A673 (cell line): ENCODE measurements around the gene RITA1. TPM values are rescaled to one million over a fixed set of nuclear protein-coding genes. Genes with fewer than 3 reads are reported as not detected.

ENCODE experiments used
- BruUV-seq: library from RNA; stranded (reverse); fragments of 400-500 nt; replicated peaks from 2 replicates; lab custom pipeline; 2021; lab: Mats Ljungman, UMichigan
- CTCF ChIA-PET: fragments of 300-600 bp; sonication (Branson Sonifier 250); formaldehyde crosslinking; loops from one replicate; lab custom pipeline; 2022; ENCODE audit warnings: antibody characterized with exemption; lab: Charles Lee
- POLR2A ChIA-PET: fragments of 300-600 bp; sonication (Branson Sonifier 250); formaldehyde crosslinking; loops from one replicate; lab custom pipeline; 2022; ENCODE audit warnings: antibody characterized with exemption; ENCODE audit not compliant: low non-redundant PET; lab: Charles Lee
- DNase-seq: peaks from one replicate; pipeline ENCODE4 v3.0.0-alpha.2; 2015; ENCODE audit warnings: low spot score
- H3K27ac ChIP-seq: fragments of 200-600 bp; sonication (generic); 2 replicates; pipeline ENCODE4 v1.5.1; 2016; ENCODE audit warnings: mixed run types, low read depth, mild to moderate bottlenecking, mixed read lengths, antibody characterized with exemption, low read length; ENCODE audit not compliant: poor library complexity, severe bottlenecking
- H3K27me3 ChIP-seq: fragments of 200-600 bp; sonication (generic); replicated peaks from 2 replicates; pipeline ENCODE4 v1.6.1; 2017; ENCODE audit warnings: mixed run types, low read depth, mild to moderate bottlenecking, mixed read lengths, antibody characterized with exemption, low read length; ENCODE audit not compliant: insufficient read depth, poor library complexity
- H3K36me3 ChIP-seq: fragments of 200-600 bp; sonication (generic); 2 replicates; pipeline ENCODE4 v1.6.1; 2016; ENCODE audit warnings: mixed run types, mild to moderate bottlenecking, mixed read lengths, antibody characterized with exemption, low read length; ENCODE audit not compliant: insufficient read depth, poor library complexity, severe bottlenecking
- H3K4me1 ChIP-seq: fragments of 200-600 bp; sonication (generic); 2 replicates; pipeline ENCODE4 v1.6.1; 2017; ENCODE audit warnings: mixed run types, mild to moderate bottlenecking, mixed read lengths, antibody characterized with exemption, low read length; ENCODE audit not compliant: insufficient read depth, poor library complexity, severe bottlenecking
- H3K4me3 ChIP-seq: fragments of 200-600 bp; sonication (generic); 2 replicates; pipeline ENCODE4 v1.5.1; 2016; ENCODE audit warnings: low read depth, mixed run types, mild to moderate bottlenecking, mixed read lengths, low read length; ENCODE audit not compliant: poor library complexity, severe bottlenecking
- H3K9me3 ChIP-seq: fragments of 200-600 bp; sonication (generic); 2 replicates; pipeline ENCODE4 v1.6.1; 2016; ENCODE audit warnings: mixed run types, low read depth, mild to moderate bottlenecking, mixed read lengths, antibody characterized with exemption, low read length; ENCODE audit not compliant: poor library complexity, severe bottlenecking
- EZH2 ChIP-seq: fragments of 200-600 bp; sonication (generic); IDR thresholded peaks from 2 replicates; pipeline ENCODE4 v1.6.1; 2017; ENCODE audit warnings: borderline replicate concordance, low read depth, mild to moderate bottlenecking, mixed read lengths, antibody characterized with exemption, low read length; ENCODE audit not compliant: poor library complexity, severe bottlenecking
- intact Hi-C: fragments of 100-400 bp; cut with micrococcal nuclease; formaldehyde crosslinking; loops from one replicate; pipeline ENCODE4 v1.10.0; 2022; ENCODE audit not compliant: unreplicated experiment
- total RNA-seq: library from RNA; stranded (reverse); gene quantifications from 2 replicates; pipeline ENCODE4 v1.2.3, GENCODE V29; 2021
- TF ChIP-seq, protein P1 (sequence below): fragments of 300-800, 200-600 bp; sonication (generic); conservative IDR thresholded peaks from 2 replicates; pipeline ENCODE4 v1.5.1; 2017; ENCODE audit warnings: low read depth, mild to moderate bottlenecking, antibody characterized with exemption, low read length, moderate library complexity, mixed read lengths

Gene RITA1
- total RNA-seq, 1 experiment from 2014 or later: 22.3 TPM

DNA sequence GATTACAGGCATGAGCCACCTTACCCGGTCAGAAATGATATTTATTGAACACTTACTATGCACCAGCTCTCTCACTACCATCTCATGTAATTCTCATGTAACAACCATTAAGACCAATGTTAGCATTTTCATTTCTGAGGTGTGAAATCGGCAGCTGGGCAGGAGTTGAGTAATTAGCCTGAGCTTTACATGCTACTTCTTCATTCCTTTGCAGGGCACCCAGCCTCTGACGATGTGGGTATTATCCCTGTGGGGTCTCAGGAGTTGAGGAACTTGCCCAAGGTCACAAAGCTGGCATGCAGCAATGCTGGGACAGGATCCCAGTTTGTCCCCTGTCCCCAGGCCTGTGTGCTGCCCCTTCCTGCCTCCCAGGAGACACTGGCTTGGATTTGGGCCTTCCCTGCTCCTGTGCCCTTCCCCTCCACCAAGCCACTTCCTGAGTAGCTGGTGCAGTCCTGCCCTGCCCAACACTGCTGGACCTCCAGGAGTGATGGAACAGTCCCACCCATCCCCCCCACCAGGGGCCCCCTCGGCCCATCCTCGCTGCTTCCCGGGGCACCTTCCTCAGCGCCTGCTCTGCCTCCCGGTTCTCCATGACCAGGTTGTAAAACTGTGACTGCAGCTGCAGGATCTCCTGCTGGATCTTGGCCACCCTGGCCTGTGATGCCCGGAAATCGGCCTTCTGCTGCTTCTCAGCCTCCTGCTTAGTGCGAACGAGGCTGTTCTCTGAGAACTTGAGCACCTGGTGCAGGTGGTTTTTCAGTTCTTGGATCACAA lies 14.7 kb downstream of the RITA1 start:
- no peaks in the 10 kb centered on the region for H3K36me3 ChIP-seq
- H3K4me1 ChIP-seq: no peaks in the 10 kb centered on the region
- intact Hi-C loops: no loop called here
- BruUV-seq: no TSS peak
- ChIA-PET CTCF (no interaction called here), POLR2A (no interaction called here)
- H3K27ac ChIP-seq: no peak overlapping the region
- DNase-seq: no peak
- TF ChIP-seq EZH2: no peak
- TF ChIP-seq, protein P1, sequence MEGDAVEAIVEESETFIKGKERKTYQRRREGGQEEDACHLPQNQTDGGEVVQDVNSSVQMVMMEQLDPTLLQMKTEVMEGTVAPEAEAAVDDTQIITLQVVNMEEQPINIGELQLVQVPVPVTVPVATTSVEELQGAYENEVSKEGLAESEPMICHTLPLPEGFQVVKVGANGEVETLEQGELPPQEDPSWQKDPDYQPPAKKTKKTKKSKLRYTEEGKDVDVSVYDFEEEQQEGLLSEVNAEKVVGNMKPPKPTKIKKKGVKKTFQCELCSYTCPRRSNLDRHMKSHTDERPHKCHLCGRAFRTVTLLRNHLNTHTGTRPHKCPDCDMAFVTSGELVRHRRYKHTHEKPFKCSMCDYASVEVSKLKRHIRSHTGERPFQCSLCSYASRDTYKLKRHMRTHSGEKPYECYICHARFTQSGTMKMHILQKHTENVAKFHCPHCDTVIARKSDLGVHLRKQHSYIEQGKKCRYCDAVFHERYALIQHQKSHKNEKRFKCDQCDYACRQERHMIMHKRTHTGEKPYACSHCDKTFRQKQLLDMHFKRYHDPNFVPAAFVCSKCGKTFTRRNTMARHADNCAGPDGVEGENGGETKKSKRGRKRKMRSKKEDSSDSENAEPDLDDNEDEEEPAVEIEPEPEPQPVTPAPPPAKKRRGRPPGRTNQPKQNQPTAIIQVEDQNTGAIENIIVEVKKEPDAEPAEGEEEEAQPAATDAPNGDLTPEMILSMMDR: no peak
- H3K4me3 ChIP-seq: no peak overlapping the region
- H3K9me3 ChIP-seq: no peaks in the 10 kb centered on the region
- H3K27me3 ChIP-seq: no peaks in the 10 kb centered on the region

DNA sequence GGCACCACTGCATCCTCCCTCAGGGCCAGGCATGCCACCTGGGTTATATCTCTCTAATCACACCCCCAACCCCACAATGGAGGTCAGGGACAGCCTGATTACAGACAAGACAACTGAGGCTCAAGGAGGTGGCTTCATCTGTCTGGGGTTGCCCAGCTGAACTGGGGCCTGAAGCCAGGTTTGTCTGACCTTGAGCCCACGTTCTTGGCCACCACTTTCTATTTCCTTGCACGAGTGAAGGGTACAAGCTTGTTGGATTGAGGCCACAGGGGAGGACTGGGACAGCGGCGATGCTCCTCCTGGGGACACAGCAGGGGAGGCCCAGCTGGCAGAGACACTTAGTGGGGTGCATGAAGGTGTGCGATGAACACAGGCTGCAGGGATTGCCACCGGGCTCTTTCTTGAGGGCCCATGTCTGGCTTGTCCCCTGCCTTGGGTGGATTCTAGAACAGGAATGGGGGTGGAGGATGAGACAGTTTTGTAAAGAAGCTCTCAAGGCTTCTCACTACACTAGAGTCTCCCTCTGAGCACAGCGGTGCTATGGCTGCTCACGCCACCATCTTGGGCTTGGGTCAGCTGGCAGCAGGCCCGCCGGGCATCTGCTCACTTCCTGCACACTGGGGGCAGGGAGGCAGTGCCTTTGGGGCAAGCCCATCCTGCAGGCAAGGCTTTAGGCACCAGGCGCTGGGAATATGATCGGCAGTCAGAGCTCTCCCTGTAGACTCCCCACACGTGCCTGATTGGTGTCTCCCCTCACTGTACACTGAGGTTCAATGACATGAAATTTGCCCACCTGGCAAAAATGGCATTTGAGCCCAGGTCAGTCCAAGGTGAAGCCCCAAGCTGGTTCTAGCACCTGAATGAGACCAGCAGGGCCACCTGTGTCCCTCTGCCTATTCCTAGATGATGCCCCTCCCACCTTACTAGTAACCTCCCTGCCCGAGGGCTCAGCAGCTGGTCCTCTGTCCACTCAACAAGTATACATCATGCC lies 16.0 kb downstream of the RITA1 start:
- ChIA-PET CTCF (no interaction called here), POLR2A (no interaction called here)
- Histone ChIP-seq H3K9me3 (no peaks in the 10 kb centered on the region), H3K27me3 (no peaks in the 10 kb centered on the region), H3K4me3 (no peak overlapping the region), H3K4me1 (no peaks in the 10 kb centered on the region), H3K36me3 (no peaks in the 10 kb centered on the region), H3K27ac (no peak overlapping the region)
- BruUV-seq: no TSS peak
- intact Hi-C loops: no loop called here
- no peak for DNase-seq
- TF ChIP-seq, protein P1: no peak
- no peak for TF ChIP-seq EZH2

DNA sequence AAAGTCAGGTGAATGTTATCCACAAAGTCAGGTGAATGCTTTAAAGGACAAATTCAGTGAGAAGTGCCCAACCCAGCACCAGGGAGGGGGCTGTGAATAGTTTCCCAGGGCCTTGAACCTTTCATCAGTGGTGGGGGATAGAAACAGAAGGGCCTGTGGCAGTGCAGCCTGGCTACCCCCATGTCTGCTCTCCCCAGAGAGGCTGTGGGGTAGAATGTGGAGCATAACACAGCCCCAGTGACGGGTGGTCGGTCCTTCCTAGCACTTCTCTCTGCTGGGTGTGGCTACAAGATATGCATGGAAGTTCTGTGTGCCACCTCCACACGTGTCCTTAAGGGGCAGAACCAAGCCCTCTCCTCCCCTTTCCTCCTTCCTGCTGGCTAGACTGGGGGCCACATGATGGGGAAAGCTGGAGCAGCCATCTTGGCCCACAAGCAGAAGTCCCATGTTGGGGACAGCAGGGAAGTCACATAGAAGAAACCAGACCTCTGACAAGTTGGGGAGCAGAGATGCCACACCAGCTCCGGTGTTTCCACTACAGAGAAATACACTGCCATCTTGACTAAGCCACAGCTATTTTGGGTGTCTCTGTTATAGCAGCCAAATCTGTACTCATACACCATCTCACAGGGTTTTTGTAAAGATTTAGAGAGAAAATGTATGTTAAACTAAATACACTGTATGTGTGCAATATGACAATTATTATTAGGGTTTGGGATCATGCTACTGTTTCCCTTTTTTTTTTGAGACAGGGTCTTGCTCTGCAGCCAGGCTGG lies 17.0 kb downstream of the RITA1 start:
- TF ChIP-seq, protein P1: no peak
- Histone ChIP-seq H3K27me3 (no peaks in the 10 kb centered on the region), H3K36me3 (no peaks in the 10 kb centered on the region), H3K4me1 (no peaks in the 10 kb centered on the region), H3K27ac (no peak overlapping the region), H3K9me3 (no peaks in the 10 kb centered on the region), H3K4me3 (no peak overlapping the region)
- DNase-seq: no peak
- no TSS peak for BruUV-seq
- ChIA-PET CTCF (no interaction called here), POLR2A (no interaction called here)
- intact Hi-C loops: no loop called here
